ENCODE measurements around the gene PAPSS1.

PAPSS1 gene

DNA sequence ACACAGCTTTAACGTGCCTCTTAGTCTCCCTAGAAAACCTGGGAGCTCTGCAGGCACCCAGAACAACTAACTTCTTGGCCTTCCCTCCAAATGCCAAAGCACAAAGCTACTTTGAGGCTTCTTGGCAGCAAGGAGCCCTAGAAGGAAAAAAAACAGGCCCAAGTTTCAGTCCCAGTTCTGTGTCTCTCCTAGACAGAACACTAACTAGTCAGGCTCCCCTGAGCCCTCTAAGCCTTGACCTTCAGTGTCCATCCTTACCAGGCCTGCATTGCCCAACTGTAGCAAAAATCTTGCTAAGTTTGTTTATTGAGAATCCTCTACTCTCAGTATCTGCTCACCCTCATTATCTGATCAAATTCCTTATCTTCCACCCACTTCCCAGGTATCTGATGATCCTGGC is 79.2 kb downstream of the PAPSS1 start:
- ATAC-seq (ENCODE audit: low read depth) (no peak; the same call in 2 of the 3 replicates), DNase-seq (ENCODE audit: low spot score) (no peak)
- no peak overlapping the region for H3K27ac ChIP-seq (ENCODE audit: poor library complexity, severe bottlenecking)
- TF ChIP-seq, protein P1, sequence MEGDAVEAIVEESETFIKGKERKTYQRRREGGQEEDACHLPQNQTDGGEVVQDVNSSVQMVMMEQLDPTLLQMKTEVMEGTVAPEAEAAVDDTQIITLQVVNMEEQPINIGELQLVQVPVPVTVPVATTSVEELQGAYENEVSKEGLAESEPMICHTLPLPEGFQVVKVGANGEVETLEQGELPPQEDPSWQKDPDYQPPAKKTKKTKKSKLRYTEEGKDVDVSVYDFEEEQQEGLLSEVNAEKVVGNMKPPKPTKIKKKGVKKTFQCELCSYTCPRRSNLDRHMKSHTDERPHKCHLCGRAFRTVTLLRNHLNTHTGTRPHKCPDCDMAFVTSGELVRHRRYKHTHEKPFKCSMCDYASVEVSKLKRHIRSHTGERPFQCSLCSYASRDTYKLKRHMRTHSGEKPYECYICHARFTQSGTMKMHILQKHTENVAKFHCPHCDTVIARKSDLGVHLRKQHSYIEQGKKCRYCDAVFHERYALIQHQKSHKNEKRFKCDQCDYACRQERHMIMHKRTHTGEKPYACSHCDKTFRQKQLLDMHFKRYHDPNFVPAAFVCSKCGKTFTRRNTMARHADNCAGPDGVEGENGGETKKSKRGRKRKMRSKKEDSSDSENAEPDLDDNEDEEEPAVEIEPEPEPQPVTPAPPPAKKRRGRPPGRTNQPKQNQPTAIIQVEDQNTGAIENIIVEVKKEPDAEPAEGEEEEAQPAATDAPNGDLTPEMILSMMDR (IDR thresholded peaks at IDR 0.05; ENCODE audit: poor library complexity, severe bottlenecking) = no peak
- no peak overlapping the region for H3K4me3 ChIP-seq (ENCODE audit: severe bottlenecking)
- H3K4me1 ChIP-seq (ENCODE audit: insufficient read depth, poor library complexity, severe bottlenecking) = no peaks in the 10 kb centered on the region
- no peaks in the 10 kb centered on the region for H3K36me3 ChIP-seq (ENCODE audit: low read depth)
- no peaks in the 10 kb centered on the region for H3K27me3 ChIP-seq (ENCODE audit: insufficient read depth, poor library complexity, severe bottlenecking)
- H3K9me3 ChIP-seq (ENCODE audit: severe bottlenecking) = no peaks in the 10 kb centered on the region

DNA sequence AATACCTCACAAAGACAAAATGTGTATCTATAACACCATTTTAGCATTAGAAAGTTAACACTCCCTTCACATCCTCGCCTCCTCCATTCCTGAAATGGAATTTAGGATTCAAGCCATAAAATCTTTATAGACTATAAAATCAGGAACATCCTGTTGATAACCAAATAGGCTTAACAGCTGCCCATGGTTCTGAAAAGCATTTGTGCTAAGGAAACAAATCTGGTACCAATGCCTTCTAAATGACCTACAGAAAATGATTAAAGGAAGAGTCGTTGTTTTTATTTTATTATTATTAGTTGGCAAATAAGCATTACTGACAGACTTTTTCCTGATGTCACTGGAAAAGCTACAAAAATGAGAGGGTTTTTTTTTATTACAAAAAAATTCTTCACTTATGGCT is 79.8 kb downstream of the PAPSS1 start:
- Histone ChIP-seq H3K27me3 (ENCODE audit: insufficient read depth, poor library complexity, severe bottlenecking) (no peaks in the 10 kb centered on the region), H3K36me3 (ENCODE audit: low read depth) (no peaks in the 10 kb centered on the region), H3K27ac (ENCODE audit: poor library complexity, severe bottlenecking) (no peak overlapping the region), H3K4me1 (ENCODE audit: insufficient read depth, poor library complexity, severe bottlenecking) (no peaks in the 10 kb centered on the region), H3K4me3 (ENCODE audit: severe bottlenecking) (no peak overlapping the region), H3K9me3 (ENCODE audit: severe bottlenecking) (no peaks in the 10 kb centered on the region)
- TF ChIP-seq, protein P1 (IDR thresholded peaks at IDR 0.05; ENCODE audit: poor library complexity, severe bottlenecking) = no peak
- ATAC-seq (ENCODE audit: low read depth) (no peak), DNase-seq (ENCODE audit: low spot score) (no peak)

DNA sequence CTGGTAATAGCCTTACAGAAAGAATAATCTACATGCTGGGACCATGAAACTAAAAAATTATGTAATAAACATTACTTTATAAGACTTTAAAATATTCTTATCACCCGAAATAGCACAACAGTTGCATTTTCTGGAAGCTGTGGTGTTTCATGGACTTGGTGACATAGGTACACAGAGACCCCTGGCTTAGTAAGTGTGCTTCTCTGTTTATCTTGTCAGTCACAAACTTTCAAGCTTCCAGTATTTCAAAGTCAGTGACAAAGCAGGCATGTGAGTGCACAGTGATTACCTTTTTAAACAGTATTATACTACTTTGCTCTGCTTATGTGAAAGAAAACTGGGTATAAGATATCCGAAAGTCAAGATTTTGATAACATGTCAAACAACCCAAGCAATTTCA is 84.3 kb downstream of the PAPSS1 start:
- no peaks in the 10 kb centered on the region for H3K4me1 ChIP-seq (ENCODE audit: insufficient read depth, poor library complexity, severe bottlenecking)
- H3K36me3 ChIP-seq (ENCODE audit: low read depth) = peaks cover 3% of the 10 kb centered on the region; the same call in 1 of the 2 replicates
- ATAC-seq (ENCODE audit: low read depth) (no peak), DNase-seq (ENCODE audit: low spot score) (no peak)
- TF ChIP-seq, protein P1 (IDR thresholded peaks at IDR 0.05; ENCODE audit: poor library complexity, severe bottlenecking) = no peak
- no peaks in the 10 kb centered on the region for H3K9me3 ChIP-seq (ENCODE audit: severe bottlenecking)
- no peaks in the 10 kb centered on the region for H3K27me3 ChIP-seq (ENCODE audit: insufficient read depth, poor library complexity, severe bottlenecking)
- no peak overlapping the region for H3K27ac ChIP-seq (ENCODE audit: poor library complexity, severe bottlenecking)
- no peak overlapping the region for H3K4me3 ChIP-seq (ENCODE audit: severe bottlenecking)

DNA sequence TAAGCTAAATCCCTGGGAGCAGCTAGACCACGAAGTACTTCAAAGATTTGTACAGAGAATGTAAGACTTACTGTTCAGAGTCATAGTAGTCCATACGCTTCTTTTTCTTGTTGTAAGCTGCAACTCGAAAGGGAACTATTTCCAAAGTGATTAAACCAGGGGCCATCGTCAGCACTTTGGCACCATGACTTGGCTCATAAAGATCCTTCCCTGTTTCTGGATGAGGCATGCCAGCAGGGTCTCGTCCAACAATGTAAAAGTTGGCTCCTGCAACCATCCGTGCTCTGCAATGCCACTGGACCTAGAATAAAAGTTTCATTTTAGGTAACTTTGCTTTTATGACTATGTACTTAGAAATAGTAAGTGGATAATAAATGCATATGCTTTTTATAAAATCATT is 88.5 kb downstream of the PAPSS1 start:
- TF ChIP-seq, protein P1 (IDR thresholded peaks at IDR 0.05; ENCODE audit: poor library complexity, severe bottlenecking) = no peak
- DNase-seq (ENCODE audit: low spot score) (no peak), ATAC-seq (ENCODE audit: low read depth) (no peak)
- no peak overlapping the region for H3K27ac ChIP-seq (ENCODE audit: poor library complexity, severe bottlenecking)
- no peaks in the 10 kb centered on the region for H3K4me1 ChIP-seq (ENCODE audit: insufficient read depth, poor library complexity, severe bottlenecking)
- peaks cover 3% of the 10 kb centered on the region; the same call in 1 of the 2 replicates for H3K36me3 ChIP-seq (ENCODE audit: low read depth)
- H3K27me3 ChIP-seq (ENCODE audit: insufficient read depth, poor library complexity, severe bottlenecking) = no peaks in the 10 kb centered on the region
- no peaks in the 10 kb centered on the region for H3K9me3 ChIP-seq (ENCODE audit: severe bottlenecking)
- no peak overlapping the region for H3K4me3 ChIP-seq (ENCODE audit: severe bottlenecking)

DNA sequence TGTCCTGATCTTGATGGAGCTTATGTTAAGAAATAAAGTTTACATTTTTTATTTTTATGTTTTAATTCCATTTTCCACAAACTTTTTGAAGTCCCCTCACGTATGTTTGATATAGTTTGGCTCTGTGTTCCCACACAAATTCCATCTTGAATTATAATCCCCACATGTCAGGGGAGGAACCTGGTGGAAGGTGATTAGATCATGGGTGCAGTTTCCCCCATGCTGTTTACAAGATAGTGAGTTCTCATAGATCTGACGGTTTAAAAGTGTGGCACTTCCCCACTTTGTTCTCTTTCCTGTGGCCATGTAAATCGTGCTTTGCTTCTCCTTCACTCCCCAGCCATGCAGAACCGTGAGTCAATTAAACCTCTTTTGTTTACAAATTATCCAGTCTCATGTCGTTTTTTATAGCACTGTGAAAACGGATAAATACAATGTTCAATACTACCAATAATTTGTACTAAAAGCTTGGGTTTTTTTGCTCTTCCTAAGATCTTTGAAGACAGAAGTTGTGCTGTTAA is 89.8 kb downstream of the PAPSS1 start:
- TF ChIP-seq, protein P1 (IDR thresholded peaks at IDR 0.05; ENCODE audit: poor library complexity, severe bottlenecking) = no peak
- ATAC-seq (ENCODE audit: low read depth) (no peak), DNase-seq (ENCODE audit: low spot score) (no peak)
- no peaks in the 10 kb centered on the region for H3K27me3 ChIP-seq (ENCODE audit: insufficient read depth, poor library complexity, severe bottlenecking)
- H3K4me3 ChIP-seq (ENCODE audit: severe bottlenecking) = no peak overlapping the region
- peaks cover 3% of the 10 kb centered on the region; the same call in 1 of the 2 replicates for H3K36me3 ChIP-seq (ENCODE audit: low read depth)
- H3K4me1 ChIP-seq (ENCODE audit: insufficient read depth, poor library complexity, severe bottlenecking) = no peaks in the 10 kb centered on the region
- H3K27ac ChIP-seq (ENCODE audit: poor library complexity, severe bottlenecking) = no peak overlapping the region
- H3K9me3 ChIP-seq (ENCODE audit: severe bottlenecking) = no peaks in the 10 kb centered on the region

All from RWPE2 (cell line).